ENCODE measurements around the gene SCAMP5. TPM values are rescaled to one million over a fixed set of nuclear protein-coding genes. Genes with fewer than 3 reads are reported as not detected.

SCAMP5 gene
- total RNA-seq, 1 donor from 2014 or later, result 13.9 TPM

DNA sequence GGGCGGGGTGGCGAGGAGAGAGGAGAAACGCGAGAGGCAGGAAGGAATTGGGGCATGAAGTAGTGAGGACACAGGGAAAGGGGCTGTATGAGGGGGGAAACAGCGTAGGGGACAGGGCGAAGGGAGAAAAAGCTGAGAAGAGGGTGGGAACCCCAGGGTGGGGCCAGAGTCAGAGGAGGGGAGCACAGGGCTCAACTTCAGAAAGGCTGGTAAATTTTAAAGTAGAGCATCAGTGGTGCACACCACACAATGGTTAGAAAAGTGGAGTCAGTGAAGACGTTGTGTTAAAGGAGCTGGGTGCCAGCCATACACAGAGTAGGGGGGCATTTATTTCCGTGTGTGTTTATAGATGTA lies 35.8 kb upstream of the SCAMP5 start:
- Histone ChIP-seq H3K27me3 (ENCODE audit: control insufficient read depth, insufficient read depth, low read length) (peaks cover 13% of the 10 kb centered on the region), H3K4me3 (ENCODE audit: low read depth, low read length) (no peak overlapping the region), H3K36me3 (ENCODE audit: control insufficient read depth, insufficient read depth, low read length) (no peaks in the 10 kb centered on the region)
- no peak for DNase-seq (ENCODE audit: low read depth)
- TF ChIP-seq, protein P1, sequence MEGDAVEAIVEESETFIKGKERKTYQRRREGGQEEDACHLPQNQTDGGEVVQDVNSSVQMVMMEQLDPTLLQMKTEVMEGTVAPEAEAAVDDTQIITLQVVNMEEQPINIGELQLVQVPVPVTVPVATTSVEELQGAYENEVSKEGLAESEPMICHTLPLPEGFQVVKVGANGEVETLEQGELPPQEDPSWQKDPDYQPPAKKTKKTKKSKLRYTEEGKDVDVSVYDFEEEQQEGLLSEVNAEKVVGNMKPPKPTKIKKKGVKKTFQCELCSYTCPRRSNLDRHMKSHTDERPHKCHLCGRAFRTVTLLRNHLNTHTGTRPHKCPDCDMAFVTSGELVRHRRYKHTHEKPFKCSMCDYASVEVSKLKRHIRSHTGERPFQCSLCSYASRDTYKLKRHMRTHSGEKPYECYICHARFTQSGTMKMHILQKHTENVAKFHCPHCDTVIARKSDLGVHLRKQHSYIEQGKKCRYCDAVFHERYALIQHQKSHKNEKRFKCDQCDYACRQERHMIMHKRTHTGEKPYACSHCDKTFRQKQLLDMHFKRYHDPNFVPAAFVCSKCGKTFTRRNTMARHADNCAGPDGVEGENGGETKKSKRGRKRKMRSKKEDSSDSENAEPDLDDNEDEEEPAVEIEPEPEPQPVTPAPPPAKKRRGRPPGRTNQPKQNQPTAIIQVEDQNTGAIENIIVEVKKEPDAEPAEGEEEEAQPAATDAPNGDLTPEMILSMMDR (IDR thresholded peaks at IDR 0.05; ENCODE audit: insufficient read depth, low read length, poor library complexity, severe bottlenecking), result no peak

DNA sequence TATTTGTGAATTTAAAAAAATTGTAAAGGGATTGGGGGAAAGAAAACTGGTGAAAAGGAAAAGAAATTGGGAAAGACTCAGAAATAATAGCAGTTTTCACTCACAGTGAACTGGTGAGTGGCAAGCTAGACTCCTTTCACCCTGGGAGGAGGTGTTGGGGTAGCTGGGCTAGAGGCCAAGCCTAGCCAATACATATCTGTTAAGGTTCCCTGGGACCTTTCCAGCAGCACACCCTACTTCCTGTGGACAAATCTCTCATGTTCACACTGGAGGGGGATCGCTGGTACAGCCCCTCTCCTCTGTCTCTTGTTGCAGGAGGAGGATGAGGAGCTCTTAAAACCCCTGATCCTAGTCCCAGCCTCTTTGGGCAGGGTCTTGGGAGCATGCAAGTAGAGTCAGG lies 35.1 kb upstream of the SCAMP5 start:
- TF ChIP-seq, protein P1 (IDR thresholded peaks at IDR 0.05; ENCODE audit: insufficient read depth, low read length, poor library complexity, severe bottlenecking), result no peak
- DNase-seq (ENCODE audit: low read depth), result no peak
- Histone ChIP-seq H3K27me3 (ENCODE audit: control insufficient read depth, insufficient read depth, low read length) (peaks cover 13% of the 10 kb centered on the region), H3K4me3 (ENCODE audit: low read depth, low read length) (no peak overlapping the region), H3K36me3 (ENCODE audit: control insufficient read depth, insufficient read depth, low read length) (no peaks in the 10 kb centered on the region)

DNA sequence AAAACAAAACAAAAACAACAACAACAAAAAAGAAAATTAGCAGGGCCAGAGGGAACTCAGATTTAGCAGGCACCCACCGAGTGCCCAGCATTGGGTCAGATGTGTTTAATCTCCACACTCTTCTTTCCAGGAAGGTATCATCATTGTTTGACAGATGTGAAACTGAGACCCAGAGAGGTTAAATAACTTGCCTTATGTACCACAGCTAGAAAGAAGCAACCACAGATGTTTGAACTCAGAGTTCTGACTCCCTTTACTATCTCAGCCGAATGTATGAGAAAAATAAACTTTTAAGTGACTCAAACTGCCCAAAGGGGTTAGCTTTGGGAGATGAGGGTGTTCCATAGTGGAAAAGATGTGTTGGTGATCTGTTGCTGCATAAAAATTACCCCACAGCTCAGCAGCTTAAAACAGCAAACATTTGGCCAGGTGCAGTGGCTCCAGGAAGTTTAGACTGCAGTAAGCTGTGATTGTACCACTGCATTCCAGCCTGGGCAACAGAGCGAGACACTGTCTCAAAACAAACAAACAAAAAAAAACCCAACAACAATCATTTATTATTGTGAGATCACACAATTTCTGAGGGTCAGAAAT lies 34.3 kb upstream of the SCAMP5 start:
- Histone ChIP-seq H3K4me3 (ENCODE audit: low read depth, low read length) (no peak overlapping the region), H3K27me3 (ENCODE audit: control insufficient read depth, insufficient read depth, low read length) (peaks cover 11% of the 10 kb centered on the region), H3K36me3 (ENCODE audit: control insufficient read depth, insufficient read depth, low read length) (no peaks in the 10 kb centered on the region)
- TF ChIP-seq, protein P1 (IDR thresholded peaks at IDR 0.05; ENCODE audit: insufficient read depth, low read length, poor library complexity, severe bottlenecking), result no peak
- no peak for DNase-seq (ENCODE audit: low read depth)

DNA sequence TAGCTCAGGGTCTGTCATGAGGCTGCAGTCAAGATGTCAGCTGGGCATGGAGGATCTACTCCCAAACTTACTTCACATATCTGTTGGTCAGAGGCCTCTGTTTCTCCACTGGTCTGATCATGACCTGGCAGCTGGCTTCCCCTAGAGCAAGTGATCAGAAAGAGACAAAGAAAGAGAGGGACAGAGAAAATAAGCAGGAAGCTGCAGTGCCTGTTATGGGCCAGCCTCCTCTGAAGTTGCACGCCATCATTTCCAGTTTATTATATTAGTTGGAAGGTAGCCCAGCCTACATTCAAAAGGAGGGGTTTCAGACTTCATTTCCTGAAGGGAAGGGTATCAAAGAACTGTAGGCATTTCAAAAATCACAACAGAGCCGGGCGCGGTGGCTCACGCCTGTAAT lies 33.7 kb upstream of the SCAMP5 start:
- TF ChIP-seq, protein P1 (IDR thresholded peaks at IDR 0.05; ENCODE audit: insufficient read depth, low read length, poor library complexity, severe bottlenecking), result no peak
- Histone ChIP-seq H3K27me3 (ENCODE audit: control insufficient read depth, insufficient read depth, low read length) (peaks cover 9% of the 10 kb centered on the region), H3K36me3 (ENCODE audit: control insufficient read depth, insufficient read depth, low read length) (no peaks in the 10 kb centered on the region), H3K4me3 (ENCODE audit: low read depth, low read length) (no peak overlapping the region)
- DNase-seq (ENCODE audit: low read depth), result no peak

DNA sequence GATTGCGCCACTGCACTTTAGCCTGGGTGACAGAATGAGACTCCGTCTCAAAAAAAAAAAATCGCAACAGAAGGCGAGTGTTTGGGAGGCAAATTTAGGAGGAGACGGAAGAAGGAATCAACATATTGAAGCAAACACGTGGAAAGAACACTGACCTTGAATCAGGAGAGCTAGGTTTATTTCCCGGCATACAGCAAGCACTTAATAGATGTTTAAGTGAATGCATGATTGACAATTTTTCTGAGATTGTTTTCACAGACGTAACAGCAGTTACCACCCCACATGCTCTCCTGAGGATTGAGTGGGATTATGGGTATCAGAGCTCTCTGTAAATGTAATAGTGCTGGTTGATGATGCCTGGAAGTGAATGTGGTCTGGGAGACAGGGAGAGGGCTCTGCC lies 33.1 kb upstream of the SCAMP5 start:
- DNase-seq (ENCODE audit: low read depth), result no peak
- Histone ChIP-seq H3K36me3 (ENCODE audit: control insufficient read depth, insufficient read depth, low read length) (no peaks in the 10 kb centered on the region), H3K27me3 (ENCODE audit: control insufficient read depth, insufficient read depth, low read length) (peaks cover 8% of the 10 kb centered on the region), H3K4me3 (ENCODE audit: low read depth, low read length) (no peak overlapping the region)
- TF ChIP-seq, protein P1 (IDR thresholded peaks at IDR 0.05; ENCODE audit: insufficient read depth, low read length, poor library complexity, severe bottlenecking), result no peak

DNA sequence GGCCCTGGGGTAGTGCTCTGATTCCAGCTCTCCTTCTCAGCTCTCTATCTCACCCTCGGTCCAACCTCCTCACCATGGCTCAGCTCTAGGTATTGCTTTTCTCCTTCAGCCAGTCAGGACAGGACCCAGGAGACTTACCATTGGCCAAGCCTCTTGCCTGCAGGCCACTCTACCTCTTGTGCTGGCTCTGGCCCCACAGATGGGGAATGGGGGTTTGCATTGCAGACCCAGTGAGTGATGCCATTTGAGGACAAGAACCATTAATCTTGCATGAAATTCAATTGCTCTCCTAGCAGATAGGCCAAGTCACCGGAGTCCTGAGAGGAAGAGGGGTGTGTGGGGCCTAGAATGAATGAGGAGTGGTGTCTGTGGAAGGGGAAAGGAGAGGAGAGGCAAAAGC lies 32.7 kb upstream of the SCAMP5 start:
- Histone ChIP-seq H3K4me3 (ENCODE audit: low read depth, low read length) (no peak overlapping the region), H3K27me3 (ENCODE audit: control insufficient read depth, insufficient read depth, low read length) (peaks cover 7% of the 10 kb centered on the region), H3K36me3 (ENCODE audit: control insufficient read depth, insufficient read depth, low read length) (no peaks in the 10 kb centered on the region)
- no peak for DNase-seq (ENCODE audit: low read depth)
- TF ChIP-seq, protein P1 (IDR thresholded peaks at IDR 0.05; ENCODE audit: insufficient read depth, low read length, poor library complexity, severe bottlenecking), result no peak
